HG03039 (cell line): Measurements from ENCODE around the gene DUSP10.

ENCODE experiments used
- ATAC-seq: cut with Tn5 transposase; IDR thresholded peaks from one replicate; pipeline ENCODE4 v1.9.1; 2021; ENCODE audit warnings: mild to moderate bottlenecking, moderate library complexity; ENCODE audit not compliant: unreplicated experiment

The DUSP10 gene

GRCh38 chr1:221765527-221765926 lies 23.6 kb upstream of the DUSP10 start:
- ATAC-seq: no peak

- no peak for ATAC-seq
Observed at GRCh38 chr1:221762121-221762520, 20.2 kb upstream of the DUSP10 start.

- ATAC-seq: peak; percentile 74
Observed at GRCh38 chr1:221761354-221762002, 19.6 kb upstream of the DUSP10 start.

GRCh38 chr1:221760911-221761310 lies 19.0 kb upstream of the DUSP10 start:
- no peak for ATAC-seq

- no peak for ATAC-seq
Observed at GRCh38 chr1:221759436-221759835, 17.5 kb upstream of the DUSP10 start.

GRCh38 chr1:221758455-221758854 lies 16.6 kb upstream of the DUSP10 start:
- ATAC-seq: no peak

- ATAC-seq: no peak
Observed at GRCh38 chr1:221756830-221757551, 15.1 kb upstream of the DUSP10 start.

GRCh38 chr1:221753828-221754188 lies 11.9 kb upstream of the DUSP10 start:
- peak; percentile 22 for ATAC-seq

GRCh38 chr1:221751226-221751887 lies 9.5 kb upstream of the DUSP10 start:
- no peak for ATAC-seq

GRCh38 chr1:221748981-221749380 lies 7.1 kb upstream of the DUSP10 start:
- no peak for ATAC-seq

GRCh38 chr1:221747839-221748238 lies 6.0 kb upstream of the DUSP10 start:
- no peak for ATAC-seq

GRCh38 chr1:221743416-221744208 lies 1.7 kb upstream of the DUSP10 start:
- peak; percentile 5 for ATAC-seq

- ATAC-seq: peak; percentile 38
Observed at GRCh38 chr1:221742555-221743415, 896 bp upstream of the DUSP10 start.

- no peak for ATAC-seq
Observed at GRCh38 chr1:221740993-221741702, 741 bp downstream of the DUSP10 start.

GRCh38 chr1:221740369-221740992 lies 1.4 kb downstream of the DUSP10 start:
- no peak for ATAC-seq

GRCh38 chr1:221739677-221740025 lies 2.2 kb downstream of the DUSP10 start:
- no peak for ATAC-seq

GRCh38 chr1:221739018-221739676 lies 2.7 kb downstream of the DUSP10 start:
- ATAC-seq: no peak

- ATAC-seq: no peak
Observed at GRCh38 chr1:221736714-221737113, 5.2 kb downstream of the DUSP10 start.

GRCh38 chr1:221735999-221736398 lies 5.9 kb downstream of the DUSP10 start:
- ATAC-seq: no peak
